A549 (cell line): ENCODE data around the gene DHPS.

Experiments
- ESRRA ChIP-seq: fragments of 150-350 bp; IDR thresholded peaks from 2 replicates; pipeline ENCODE4 v1.6.1; 2014; ENCODE audit warnings: mild to moderate bottlenecking, low read length, borderline replicate concordance
- NR3C1 ChIP-seq: fragments of >200 bp; sonication (Bioruptor Twin); formaldehyde crosslinking; IDR thresholded peaks from 3 replicates; pipeline ENCODE4 v1.6.1; 2017
- POLR2AphosphoS2 ChIP-seq: conservative IDR thresholded peaks from 2 replicates; pipeline ENCODE4 v1.6.1; 2012; ENCODE audit warnings: low read length, improper control_type of control experiment, inconsistent platforms
- RAD21 ChIP-seq, 2 experiments: fragments of >200 bp in 1 of 2; sonication (Bioruptor Twin) in 1 of 2; formaldehyde crosslinking in 1 of 2; IDR thresholded peaks in 1 of 2; conservative IDR thresholded peaks in 1 of 2; 2 replicates in 1 of 2; 3 replicates in 1 of 2; pipeline ENCODE4 v1.6.1; 2012 to 2018; ENCODE audit warnings: inconsistent platforms in 1 of 2

DNA sequence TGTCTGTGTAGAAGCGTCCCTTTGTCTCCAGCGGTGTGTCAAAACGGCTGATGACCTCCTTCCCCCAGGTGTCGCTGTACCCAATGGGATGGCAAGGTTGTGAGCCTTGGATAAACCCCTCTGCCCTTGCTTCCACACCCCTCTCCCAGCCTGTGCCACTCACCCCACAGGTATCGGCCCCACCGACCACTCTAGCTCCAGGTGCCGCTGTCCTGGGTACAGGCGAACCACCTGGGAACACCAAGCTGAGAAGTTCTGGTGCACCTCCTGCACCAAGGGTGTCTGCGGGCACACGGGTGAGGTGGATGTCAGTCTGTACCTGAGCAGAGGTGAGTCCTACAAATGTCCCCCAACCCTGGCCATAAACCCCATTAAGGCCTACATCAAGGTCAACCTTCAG lies 31.7 kb downstream of the DHPS start:
- TF ChIP-seq NR3C1 (no peak), ESRRA (no peak), RAD21 (conservative IDR thresholded peaks at IDR 0.05 in 1 of 2, IDR thresholded peaks at IDR 0.05 in 1 of 2) (no peak), POLR2AphosphoS2 (no peak)
